ENCODE results near the gene RNF207.

Gene RNF207

GRCh38 chr1:6200188-6200809 lies 5.6 kb upstream of the RNF207 start:
- DNase-seq (ENCODE audit: low read depth, low spot score) = no peak
- Histone ChIP-seq H3K27ac (peak overlapping the region; percentile 95), H3K9me3 (ENCODE audit: low read depth, low read length) (no peaks in the 10 kb centered on the region), H3K4me3 (peak overlapping the region; percentile 81), H3K36me3 (ENCODE audit: insufficient read depth, low read length) (peaks cover 28% of the 10 kb centered on the region), H3K9ac (ENCODE audit: insufficient read length) (peak overlapping the region; percentile 99)
- TF ChIP-seq POLR2AphosphoS5 (IDR thresholded peaks at IDR 0.05; ENCODE audit: borderline replicate concordance, low read depth, low read length) (no peak), EZH2 (IDR thresholded peaks at IDR 0.05) (no peak), FOXP2 (optimal IDR thresholded peaks at IDR 0.05; ENCODE audit: control extremely low read depth, extremely low read length, insufficient read depth) (no peak)

DNA sequence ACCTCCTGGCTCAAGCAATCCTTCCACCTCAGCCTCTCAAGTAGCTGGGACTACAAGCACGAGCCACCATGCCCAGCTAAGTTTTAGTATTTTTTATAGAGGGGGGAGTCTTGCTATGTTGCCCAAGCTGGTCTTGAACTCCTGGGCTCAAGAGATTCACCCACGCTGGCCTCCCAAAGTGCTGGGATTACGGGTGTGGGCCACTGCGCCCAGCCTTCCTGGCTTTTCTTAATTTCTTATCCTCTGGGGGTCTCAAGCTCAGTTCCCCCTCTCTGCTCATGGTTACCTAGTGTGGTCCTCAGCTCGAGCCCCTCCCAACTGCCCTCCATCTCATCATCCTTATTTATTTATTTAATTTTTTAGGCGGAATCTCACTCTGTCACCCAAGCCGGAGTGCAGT lies 3.7 kb upstream of the RNF207 start:
- H3K36me3 ChIP-seq (ENCODE audit: insufficient read depth, low read length) = peaks cover 12% of the 10 kb centered on the region
- H3K4me3 ChIP-seq = no peak overlapping the region
- no peak overlapping the region for H3K9ac ChIP-seq (ENCODE audit: insufficient read length)
- no peaks in the 10 kb centered on the region for H3K9me3 ChIP-seq (ENCODE audit: low read depth, low read length)
- DNase-seq (ENCODE audit: low read depth, low spot score) = no peak
- H3K27ac ChIP-seq = no peak overlapping the region
- TF ChIP-seq POLR2AphosphoS5 (IDR thresholded peaks at IDR 0.05; ENCODE audit: borderline replicate concordance, low read depth, low read length) (no peak), EZH2 (IDR thresholded peaks at IDR 0.05) (no peak), FOXP2 (optimal IDR thresholded peaks at IDR 0.05; ENCODE audit: control extremely low read depth, extremely low read length, insufficient read depth) (no peak)

DNA sequence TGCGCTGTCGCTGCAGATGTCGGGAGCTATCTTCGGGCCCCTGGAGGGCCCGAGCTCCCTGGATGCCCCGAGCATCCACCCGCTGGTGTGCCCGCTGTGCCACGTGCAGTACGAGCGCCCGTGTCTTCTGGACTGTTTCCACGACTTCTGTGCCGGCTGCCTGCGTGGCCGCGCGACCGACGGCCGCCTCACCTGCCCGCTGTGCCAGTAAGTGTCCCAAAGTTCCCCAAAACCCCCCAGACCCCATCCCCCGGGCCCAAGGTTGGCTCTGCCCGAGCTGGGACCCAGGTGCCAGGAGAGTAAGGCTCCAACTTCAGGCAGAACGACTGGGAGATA lies 569 bp downstream of the RNF207 start:
- H3K27ac ChIP-seq = no peak overlapping the region
- no peak overlapping the region for H3K9ac ChIP-seq (ENCODE audit: insufficient read length)
- H3K36me3 ChIP-seq (ENCODE audit: insufficient read depth, low read length) = no peaks in the 10 kb centered on the region
- H3K9me3 ChIP-seq (ENCODE audit: low read depth, low read length) = no peaks in the 10 kb centered on the region
- H3K4me3 ChIP-seq = no peak overlapping the region
- TF ChIP-seq POLR2AphosphoS5 (IDR thresholded peaks at IDR 0.05; ENCODE audit: borderline replicate concordance, low read depth, low read length) (no peak), EZH2 (IDR thresholded peaks at IDR 0.05) (no peak), FOXP2 (optimal IDR thresholded peaks at IDR 0.05; ENCODE audit: control extremely low read depth, extremely low read length, insufficient read depth) (no peak)
- no peak for DNase-seq (ENCODE audit: low read depth, low spot score)

- Histone ChIP-seq H3K9me3 (ENCODE audit: low read depth, low read length) (no peaks in the 10 kb centered on the region), H3K36me3 (ENCODE audit: insufficient read depth, low read length) (no peaks in the 10 kb centered on the region), H3K4me3 (no peak overlapping the region), H3K27ac (no peak overlapping the region), H3K9ac (ENCODE audit: insufficient read length) (no peak overlapping the region)
- no peak for DNase-seq (ENCODE audit: low read depth, low spot score)
- TF ChIP-seq FOXP2 (optimal IDR thresholded peaks at IDR 0.05; ENCODE audit: control extremely low read depth, extremely low read length, insufficient read depth) (no peak), EZH2 (IDR thresholded peaks at IDR 0.05) (no peak), POLR2AphosphoS5 (IDR thresholded peaks at IDR 0.05; ENCODE audit: borderline replicate concordance, low read depth, low read length) (no peak)
Observed at GRCh38 chr1:6207075-6207885, 1.4 kb downstream of the RNF207 start.

- no peak overlapping the region for H3K9ac ChIP-seq (ENCODE audit: insufficient read length)
- no peak overlapping the region for H3K4me3 ChIP-seq
- no peaks in the 10 kb centered on the region for H3K36me3 ChIP-seq (ENCODE audit: insufficient read depth, low read length)
Observed at GRCh38 chr1:6207921-6208320, 2.0 kb downstream of the RNF207 start.

GRCh38 chr1:6208723-6209660 lies 3.1 kb downstream of the RNF207 start:
- no peak overlapping the region for H3K9ac ChIP-seq (ENCODE audit: insufficient read length)
- DNase-seq (ENCODE audit: low read depth, low spot score) = no peak
- H3K27ac ChIP-seq = no peak overlapping the region
- H3K9me3 ChIP-seq (ENCODE audit: low read depth, low read length) = no peaks in the 10 kb centered on the region
- no peak overlapping the region for H3K4me3 ChIP-seq
- no peak for TF ChIP-seq POLR2AphosphoS5 (IDR thresholded peaks at IDR 0.05; ENCODE audit: borderline replicate concordance, low read depth, low read length)
- no peak for TF ChIP-seq FOXP2 (optimal IDR thresholded peaks at IDR 0.05; ENCODE audit: control extremely low read depth, extremely low read length, insufficient read depth)
- TF ChIP-seq EZH2 (IDR thresholded peaks at IDR 0.05) = no peak
- H3K36me3 ChIP-seq (ENCODE audit: insufficient read depth, low read length) = no peaks in the 10 kb centered on the region

More at GRCh38 chr1:6207921-6208320, 2.0 kb downstream of the RNF207 start:
- Histone ChIP-seq H3K27ac (no peak overlapping the region), H3K9me3 (ENCODE audit: low read depth, low read length) (no peaks in the 10 kb centered on the region)
- TF ChIP-seq FOXP2 (optimal IDR thresholded peaks at IDR 0.05; ENCODE audit: control extremely low read depth, extremely low read length, insufficient read depth) (no peak), POLR2AphosphoS5 (IDR thresholded peaks at IDR 0.05; ENCODE audit: borderline replicate concordance, low read depth, low read length) (no peak), EZH2 (IDR thresholded peaks at IDR 0.05) (no peak)
- DNase-seq (ENCODE audit: low read depth, low spot score) = no peak

GRCh38 chr1:6209661-6210580 lies 4.0 kb downstream of the RNF207 start:
- DNase-seq (ENCODE audit: low read depth, low spot score) = no peak
- Histone ChIP-seq H3K4me3 (no peak overlapping the region), H3K9ac (ENCODE audit: insufficient read length) (no peak overlapping the region), H3K9me3 (ENCODE audit: low read depth, low read length) (no peaks in the 10 kb centered on the region), H3K36me3 (ENCODE audit: insufficient read depth, low read length) (no peaks in the 10 kb centered on the region), H3K27ac (no peak overlapping the region)
- TF ChIP-seq EZH2 (IDR thresholded peaks at IDR 0.05) (no peak), POLR2AphosphoS5 (IDR thresholded peaks at IDR 0.05; ENCODE audit: borderline replicate concordance, low read depth, low read length) (no peak), FOXP2 (optimal IDR thresholded peaks at IDR 0.05; ENCODE audit: control extremely low read depth, extremely low read length, insufficient read depth) (no peak)
